Activated CD4-positive, alpha-beta memory T cell treated with anti-CD3 and anti-CD28 coated beads for 36 hours (primary cell): ENCODE measurements around the gene SLC2A9. TPM values are rescaled to one million over a fixed set of nuclear protein-coding genes. Genes with fewer than 3 reads are reported as not detected.
A peak's percentile ranks its signal among the peaks of the same experiment; 100 is the strongest.

Experiments
- CTCF ChIA-PET: fragments of 350-600 bp; sonication (Branson Sonifier 250); formaldehyde crosslinking; loops from one replicate; lab custom pipeline; 2021; ENCODE audit warnings: antibody characterized with exemption, inconsistent platforms; lab: Charles Lee
- POLR2A ChIA-PET: fragments of 350-600 bp; sonication (Branson Sonifier 250); formaldehyde crosslinking; loops from one replicate; lab custom pipeline; 2021; ENCODE audit warnings: antibody characterized with exemption; lab: Charles Lee
- DNase-seq: peaks from one replicate; pipeline ENCODE4 v3.0.0-alpha.2; 2020
- H3K27ac Mint-ChIP-seq: one replicate; pipeline ENCODE4 v1.8.0; 2021; ENCODE audit warnings: mixed read lengths
- H3K27me3 Mint-ChIP-seq: one replicate; pipeline ENCODE4 v1.8.0; 2021; ENCODE audit warnings: mixed read lengths
- H3K36me3 Mint-ChIP-seq: one replicate; pipeline ENCODE4 v1.8.0; 2021; ENCODE audit warnings: mixed read lengths
- H3K4me1 Mint-ChIP-seq: one replicate; pipeline ENCODE4 v1.8.0; 2021; ENCODE audit warnings: low read depth, mixed read lengths
- H3K4me3 Mint-ChIP-seq: one replicate; pipeline ENCODE4 v1.8.0; 2021; ENCODE audit warnings: mild to moderate bottlenecking, mixed read lengths
- H3K9me3 Mint-ChIP-seq: one replicate; pipeline ENCODE4 v1.8.0; 2021; ENCODE audit warnings: mixed read lengths
- intact Hi-C: fragments of 100-400 bp; cut with micrococcal nuclease; formaldehyde crosslinking; loops from one replicate; pipeline ENCODE4 v1.15.1; 2023
- total RNA-seq, 2 experiments: library from RNA; stranded (reverse); gene quantifications; one replicate each; pipeline ENCODE4 v1.2.3, GENCODE V29; 2021

The SLC2A9 gene
- total RNA-seq, 2 experiments from 2014 or later, result 0.10 to 0.65 TPM

DNA sequence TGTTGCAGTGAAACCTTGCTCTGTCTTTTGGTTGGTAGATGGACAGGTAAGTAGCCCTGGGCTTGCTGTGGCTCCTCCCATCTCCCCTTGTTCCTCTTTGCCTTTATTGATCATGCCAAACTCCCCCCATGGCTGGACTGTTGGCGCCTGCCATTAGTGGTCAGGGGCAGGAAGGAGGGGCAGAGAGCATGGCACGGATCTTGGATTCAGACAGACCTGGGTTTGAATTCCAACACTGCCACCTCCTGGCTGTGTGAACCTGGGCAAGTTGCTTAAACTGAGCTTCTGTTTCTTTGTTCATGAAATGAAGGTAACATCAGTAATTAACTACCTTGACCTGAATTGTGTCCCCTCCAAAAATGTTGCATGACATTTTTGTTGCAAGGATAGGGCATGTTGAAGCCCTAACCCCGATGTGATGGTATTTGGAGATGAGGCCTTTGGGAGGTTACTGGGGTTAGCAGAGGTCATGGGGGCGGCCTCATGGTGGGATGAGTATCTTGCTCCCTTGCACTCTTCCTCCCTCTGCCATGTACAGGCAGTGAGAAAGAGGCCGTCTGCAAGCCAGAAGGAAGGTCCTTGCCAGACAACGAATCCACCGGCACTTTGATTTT, 6.0 kb downstream of the SLC2A9 start:
- Mint-ChIP-seq H3K36me3 (no peaks in the 10 kb centered on the region), H3K9me3 (no peaks in the 10 kb centered on the region), H3K27ac (no peak overlapping the region), H3K4me3 (no peak overlapping the region), H3K27me3 (no peaks in the 10 kb centered on the region), H3K4me1 (peaks cover 10% of the 10 kb centered on the region)
- peak; percentile 56 for DNase-seq
- CTCF ChIA-PET, result interaction anchor here (0.7 to 6.2 kb wide), 16 partner anchors 12 to 323 kb away, joined by 3 to 57 read pairs (median 4); no protein-coding TSS in a partner anchor
- POLR2A ChIA-PET, result no interaction called here
- intact Hi-C loops, result loop anchor here (1.0 to 10.0 kb wide), 5 partner anchors 120 to 537 kb away; no protein-coding TSS in a partner anchor

DNA sequence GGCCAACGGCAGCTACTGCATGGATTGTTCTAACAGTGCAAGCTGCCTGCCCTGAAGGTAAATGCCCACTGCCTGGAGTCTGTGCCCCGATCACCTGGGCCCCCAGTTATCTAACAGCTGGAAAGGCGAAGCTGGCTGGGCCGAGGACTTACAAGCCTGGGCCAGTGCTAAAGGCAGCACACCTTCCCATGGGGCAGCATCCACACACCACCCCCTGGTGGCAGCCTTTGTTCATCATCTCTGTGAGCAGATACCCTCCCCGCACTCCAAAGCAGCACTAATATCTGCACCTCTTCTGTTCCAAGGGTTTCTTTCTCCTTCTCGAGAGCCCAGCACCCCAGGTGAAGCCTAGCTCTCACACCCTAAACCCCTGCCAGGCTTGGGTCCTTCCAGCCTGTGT, 7.6 kb downstream of the SLC2A9 start:
- CTCF ChIA-PET, result interaction anchor here (0.9 to 6.2 kb wide), 13 partner anchors 11 to 353 kb away, joined by 3 to 57 read pairs (median 5); no protein-coding TSS in a partner anchor
- no peaks in the 10 kb centered on the region for H3K27me3 Mint-ChIP-seq
- peaks cover 2% of the 10 kb centered on the region for H3K4me1 Mint-ChIP-seq
- DNase-seq, result peak; percentile 67
- intact Hi-C loops, result loop anchor here (10.0 kb wide), 2 partner anchors 119 to 519 kb away; no protein-coding TSS in a partner anchor
- no peaks in the 10 kb centered on the region for H3K36me3 Mint-ChIP-seq
- H3K4me3 Mint-ChIP-seq, result no peak overlapping the region
- no peak overlapping the region for H3K27ac Mint-ChIP-seq
- POLR2A ChIA-PET, result no interaction called here
- H3K9me3 Mint-ChIP-seq, result no peaks in the 10 kb centered on the region

DNA sequence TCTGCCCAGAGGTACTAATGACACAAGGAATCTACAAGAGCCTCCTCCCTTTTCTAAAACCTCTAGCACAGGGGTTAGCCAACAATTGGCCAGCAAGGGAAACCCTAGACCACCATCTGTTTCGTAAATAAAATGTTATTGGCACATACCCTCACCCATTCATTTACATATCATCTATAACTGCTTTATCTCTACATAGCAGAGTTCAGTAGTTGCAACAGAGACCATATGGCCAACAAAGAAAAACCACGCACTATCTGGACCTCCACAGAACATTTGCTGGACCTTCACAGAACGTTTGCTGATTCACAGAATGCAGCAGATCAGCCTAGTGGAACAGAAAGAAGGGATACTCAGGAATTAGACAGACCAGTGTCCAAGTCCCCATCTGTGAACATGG, 9.4 kb downstream of the SLC2A9 start:
- CTCF ChIA-PET, result interaction anchor here (6.2 kb wide), 1 partner anchor 307 kb away, joined by 57 read pairs; no protein-coding TSS in a partner anchor

DNA sequence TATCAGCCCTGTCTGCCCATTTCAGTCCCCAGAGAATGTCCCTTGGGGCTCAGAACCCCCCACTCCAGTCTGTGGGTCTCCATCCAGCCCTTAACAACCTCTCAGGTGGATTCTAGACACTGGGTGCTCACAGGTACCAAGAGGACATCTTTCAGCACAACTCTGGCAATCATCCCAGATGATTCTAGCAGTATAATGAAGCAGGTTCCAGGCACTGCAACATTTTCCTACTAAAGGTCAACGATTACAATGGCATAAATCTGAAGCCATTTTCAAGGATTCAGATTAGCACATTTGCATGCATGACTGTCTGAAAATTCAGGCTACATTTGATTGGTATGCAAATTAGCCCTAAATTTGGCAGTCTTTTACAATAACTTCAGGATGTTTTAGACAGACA, 10.0 kb downstream of the SLC2A9 start:
- ChIA-PET CTCF (no interaction called here), POLR2A (no interaction called here)
- H3K36me3 Mint-ChIP-seq, result no peaks in the 10 kb centered on the region
- no peak for DNase-seq
- no peak overlapping the region for H3K4me3 Mint-ChIP-seq
- H3K27me3 Mint-ChIP-seq, result no peaks in the 10 kb centered on the region
- no peaks in the 10 kb centered on the region for H3K9me3 Mint-ChIP-seq
- intact Hi-C loops, result loop anchor here (10.0 kb wide), 2 partner anchors 116 to 516 kb away; no protein-coding TSS in a partner anchor
- peaks cover 9% of the 10 kb centered on the region for H3K4me1 Mint-ChIP-seq
- H3K27ac Mint-ChIP-seq, result no peak overlapping the region

More for the DNA sequence above, 9.4 kb downstream of the SLC2A9 start:
- intact Hi-C loops, result loop anchor here (10.0 kb wide), 2 partner anchors 117 to 517 kb away; no protein-coding TSS in a partner anchor
- Mint-ChIP-seq H3K9me3 (no peaks in the 10 kb centered on the region), H3K36me3 (no peaks in the 10 kb centered on the region), H3K27ac (no peak overlapping the region), H3K27me3 (no peaks in the 10 kb centered on the region), H3K4me1 (peaks cover 6% of the 10 kb centered on the region), H3K4me3 (no peak overlapping the region)
- DNase-seq, result no peak
- POLR2A ChIA-PET, result no interaction called here

DNA sequence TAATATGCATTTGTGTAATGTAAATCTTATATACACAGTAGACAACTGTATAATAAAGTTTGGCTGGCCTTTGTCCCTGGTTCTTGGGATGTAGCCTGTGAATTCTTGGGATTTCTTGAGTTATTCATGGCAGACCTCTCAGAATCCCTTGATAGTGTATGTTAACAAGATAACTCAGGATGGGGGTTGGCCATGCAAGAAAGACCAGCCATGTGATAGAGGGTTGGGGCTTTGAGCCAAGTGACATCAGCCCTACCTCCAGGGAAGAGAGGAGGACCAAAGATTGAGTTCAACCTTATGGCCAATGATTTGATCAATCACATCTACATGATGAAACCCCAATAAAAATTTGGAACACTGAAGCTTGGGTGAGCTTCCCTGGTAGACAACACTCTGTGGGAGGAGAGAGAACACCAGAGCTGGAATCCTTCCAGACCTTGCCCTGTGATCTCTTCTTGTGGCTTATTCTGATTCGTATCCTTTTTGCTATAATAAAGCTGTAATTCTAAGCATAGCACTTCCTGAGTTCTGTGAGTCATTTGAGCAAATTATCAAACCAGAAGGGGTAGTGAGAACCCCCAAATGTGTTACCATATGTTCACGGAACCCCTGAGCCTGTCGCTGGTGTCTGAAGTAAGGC, 11.3 kb downstream of the SLC2A9 start:
- ChIA-PET CTCF (interaction anchor here (0.7 to 1.2 kb wide), 3 partner anchors 9 to 245 kb away, joined by 3 to 7 read pairs (median 3); no protein-coding TSS in a partner anchor), POLR2A (no interaction called here)
- H3K27me3 Mint-ChIP-seq, result no peaks in the 10 kb centered on the region
- no peak overlapping the region for H3K4me3 Mint-ChIP-seq
- no peaks in the 10 kb centered on the region for H3K9me3 Mint-ChIP-seq
- no peak for DNase-seq
- H3K4me1 Mint-ChIP-seq, result peaks cover 9% of the 10 kb centered on the region
- intact Hi-C loops, result loop anchor here (10.0 kb wide), 3 partner anchors 115 to 515 kb away; no protein-coding TSS in a partner anchor
- no peak overlapping the region for H3K27ac Mint-ChIP-seq
- no peaks in the 10 kb centered on the region for H3K36me3 Mint-ChIP-seq

DNA sequence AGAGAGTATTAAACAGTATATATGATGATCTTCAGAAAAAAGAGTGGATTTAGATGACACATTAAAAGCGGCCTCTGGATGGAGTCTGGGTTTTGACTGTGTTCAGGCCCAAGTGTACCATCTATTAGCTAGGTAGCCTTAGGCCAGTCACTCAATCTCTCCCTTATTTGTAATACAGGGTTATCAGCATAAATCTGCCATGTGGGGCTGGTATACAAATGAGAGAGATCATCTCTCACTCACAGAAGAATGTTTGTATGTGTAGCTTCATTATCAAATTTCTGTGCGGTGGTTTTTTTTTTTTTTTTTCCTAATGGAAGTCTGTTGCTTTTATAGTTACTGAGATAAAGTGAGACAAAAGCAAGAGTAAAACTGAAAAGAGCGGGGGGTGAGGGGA, 12.7 kb downstream of the SLC2A9 start:
- Mint-ChIP-seq H3K9me3 (no peaks in the 10 kb centered on the region), H3K4me3 (no peak overlapping the region)
- CTCF ChIA-PET, result no interaction called here

DNA sequence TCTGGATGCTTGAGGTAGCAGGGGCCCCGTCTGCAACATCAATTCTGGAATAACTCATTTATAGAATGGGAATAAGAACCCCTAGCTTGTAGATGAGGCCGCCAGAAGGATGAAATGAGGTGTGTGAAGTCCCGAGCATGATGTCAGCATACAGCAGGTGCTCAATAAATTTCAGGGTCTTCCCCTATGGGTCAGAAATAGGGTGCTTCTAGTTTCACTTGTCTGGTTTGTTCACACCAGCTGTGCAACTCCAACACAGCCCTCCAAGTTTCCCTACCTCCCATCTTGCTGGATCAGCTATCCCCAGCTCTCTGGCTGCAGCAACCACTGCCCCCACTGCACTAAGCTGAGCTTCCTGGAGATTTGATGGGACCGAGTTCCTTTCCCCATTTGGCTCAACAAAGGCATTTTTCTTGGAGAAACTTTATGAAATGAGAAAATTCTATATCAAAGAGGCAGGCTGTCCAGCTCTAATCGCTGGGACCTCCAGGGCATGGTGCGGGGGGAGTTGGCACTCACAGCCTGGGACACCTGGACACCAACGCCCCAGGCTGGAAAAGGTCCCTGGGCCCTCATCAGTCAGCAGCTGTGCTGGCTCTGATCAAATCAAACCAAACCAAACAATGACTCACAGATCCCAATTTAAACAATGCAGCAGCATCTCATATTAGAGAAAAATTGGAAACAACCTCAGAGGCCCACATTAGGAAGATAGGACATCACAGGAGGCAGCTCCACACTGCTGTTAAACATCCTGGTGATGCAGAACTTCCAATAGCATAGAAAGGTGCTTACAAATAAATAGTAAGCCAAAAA, 13.3 kb downstream of the SLC2A9 start:
- intact Hi-C loops, result loop anchor here (1.0 to 10.0 kb wide), 2 partner anchors 14 to 403 kb away; no protein-coding TSS in a partner anchor
- ChIA-PET CTCF (interaction anchor here (1.0 to 1.3 kb wide), 2 partner anchors 10 to 305 kb away, joined by 4 read pairs; no protein-coding TSS in a partner anchor), POLR2A (interaction anchor here (0.6 kb wide), 1 partner anchor 182 kb away, joined by 4 read pairs; no protein-coding TSS in a partner anchor)
- no peaks in the 10 kb centered on the region for H3K9me3 Mint-ChIP-seq
- H3K36me3 Mint-ChIP-seq, result no peaks in the 10 kb centered on the region
- peak; percentile 25 for DNase-seq
- H3K4me3 Mint-ChIP-seq, result no peak overlapping the region
- peaks cover 15% of the 10 kb centered on the region for H3K4me1 Mint-ChIP-seq
- H3K27me3 Mint-ChIP-seq, result no peaks in the 10 kb centered on the region
- H3K27ac Mint-ChIP-seq, result no peak overlapping the region

More for the DNA sequence above, 12.7 kb downstream of the SLC2A9 start:
- H3K36me3 Mint-ChIP-seq, result no peaks in the 10 kb centered on the region
- DNase-seq, result no peak
- POLR2A ChIA-PET, result interaction anchor here (0.6 kb wide), 1 partner anchor 183 kb away, joined by 4 read pairs; no protein-coding TSS in a partner anchor
- peaks cover 11% of the 10 kb centered on the region for H3K4me1 Mint-ChIP-seq
- intact Hi-C loops, result loop anchor here (10.0 kb wide), 1 partner anchor 404 kb away; no protein-coding TSS in a partner anchor
- no peaks in the 10 kb centered on the region for H3K27me3 Mint-ChIP-seq
- no peak overlapping the region for H3K27ac Mint-ChIP-seq

DNA sequence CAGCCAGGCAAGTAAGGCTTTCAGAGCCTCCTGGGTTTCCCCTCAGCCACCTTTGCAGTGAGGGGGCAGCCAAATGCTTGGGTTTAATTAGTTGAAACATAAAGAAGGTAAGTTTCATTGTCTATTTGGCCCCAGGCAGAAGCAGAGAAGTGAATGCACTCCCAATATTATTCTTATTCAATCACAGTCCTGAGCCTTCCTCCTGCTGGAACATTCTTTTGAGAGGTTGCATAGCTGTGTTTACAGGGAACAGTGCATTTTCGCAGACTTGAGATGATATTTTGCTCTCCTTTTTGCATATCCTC, 13.9 kb downstream of the SLC2A9 start:
- intact Hi-C loops, result loop anchor here (1.0 to 10.0 kb wide), 2 partner anchors 13 to 403 kb away; no protein-coding TSS in a partner anchor
- H3K27ac Mint-ChIP-seq, result no peak overlapping the region
- no peaks in the 10 kb centered on the region for H3K36me3 Mint-ChIP-seq
- peaks cover 15% of the 10 kb centered on the region for H3K4me1 Mint-ChIP-seq
- POLR2A ChIA-PET, result no interaction called here
- H3K27me3 Mint-ChIP-seq, result no peaks in the 10 kb centered on the region
- peak; percentile 35 for DNase-seq
- H3K9me3 Mint-ChIP-seq, result no peaks in the 10 kb centered on the region
- CTCF ChIA-PET, result interaction anchor here (1.0 to 1.3 kb wide), 3 partner anchors 9 to 304 kb away, joined by 4 read pairs; no protein-coding TSS in a partner anchor
- H3K4me3 Mint-ChIP-seq, result no peak overlapping the region

DNA sequence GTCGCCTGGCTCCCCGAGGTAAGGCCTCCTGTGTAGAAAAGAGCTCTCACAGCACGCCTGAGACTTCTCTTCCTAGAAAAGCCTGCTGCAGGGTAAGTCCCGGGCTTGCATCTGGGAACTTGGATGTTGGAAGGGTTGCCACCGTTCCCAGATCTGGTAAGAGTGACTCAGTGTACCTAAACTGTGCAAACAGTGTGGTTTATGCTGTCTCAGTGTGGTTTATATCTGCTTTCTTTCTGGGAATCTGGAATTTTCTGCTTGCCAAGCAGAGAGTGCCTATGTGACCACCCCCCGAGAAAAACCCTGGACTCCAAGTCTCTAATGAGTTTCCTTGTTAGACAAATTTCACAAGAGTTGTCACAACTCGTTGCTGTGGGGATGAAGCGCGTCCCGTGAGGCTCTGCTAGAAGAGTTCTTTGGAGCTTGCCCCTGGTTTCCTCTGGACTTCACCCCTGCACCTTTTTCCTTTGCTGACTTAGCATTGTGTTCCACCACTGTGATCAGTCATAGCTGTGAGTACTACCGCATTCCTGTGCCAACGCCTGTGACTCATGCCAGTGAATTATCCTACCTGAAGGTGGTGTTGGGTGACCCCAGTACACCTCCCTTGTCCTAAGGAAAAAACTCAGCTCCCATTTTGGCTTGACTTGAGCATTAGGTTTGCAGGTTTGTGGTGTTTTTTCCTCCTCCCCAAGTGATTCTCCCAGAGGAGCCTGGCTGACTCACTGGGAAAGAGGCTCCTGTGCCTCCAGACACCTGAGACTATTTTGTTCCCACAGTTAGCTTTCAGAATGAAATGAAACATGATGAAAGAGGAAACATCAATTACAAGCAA, 14.5 kb downstream of the SLC2A9 start:
- ChIA-PET POLR2A (no interaction called here), CTCF (interaction anchor here (1.0 to 1.3 kb wide), 3 partner anchors 9 to 303 kb away, joined by 4 read pairs; no protein-coding TSS in a partner anchor)
- intact Hi-C loops, result loop anchor here (1.0 to 10.0 kb wide), 2 partner anchors 13 to 402 kb away; no protein-coding TSS in a partner anchor
- no peaks in the 10 kb centered on the region for H3K36me3 Mint-ChIP-seq
- H3K27ac Mint-ChIP-seq, result no peak overlapping the region
- peaks cover 15% of the 10 kb centered on the region for H3K4me1 Mint-ChIP-seq
- H3K9me3 Mint-ChIP-seq, result no peaks in the 10 kb centered on the region
- peak; percentile 39 for DNase-seq
- no peaks in the 10 kb centered on the region for H3K27me3 Mint-ChIP-seq
- H3K4me3 Mint-ChIP-seq, result no peak overlapping the region

DNA sequence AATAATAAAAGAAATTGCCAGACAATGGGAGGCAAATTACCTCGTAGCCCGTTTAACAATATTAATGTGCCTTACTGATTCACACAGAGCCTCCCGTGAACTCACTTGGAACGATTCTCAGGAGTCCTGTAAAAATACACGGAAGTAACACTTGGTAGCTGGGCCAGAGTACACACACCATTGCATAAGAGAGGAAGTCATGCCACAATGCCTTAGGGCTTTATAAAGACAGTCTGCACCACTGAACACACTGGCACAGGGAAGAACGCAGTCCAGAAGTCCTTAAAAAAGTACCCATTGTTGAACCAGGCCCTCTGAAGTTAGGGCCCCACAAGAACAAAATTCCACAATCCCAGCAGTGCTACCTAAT, 15.1 kb downstream of the SLC2A9 start:
- no peaks in the 10 kb centered on the region for H3K36me3 Mint-ChIP-seq
- POLR2A ChIA-PET, result no interaction called here
- no peak for DNase-seq
- CTCF ChIA-PET, result no interaction called here
- H3K4me1 Mint-ChIP-seq, result peaks cover 15% of the 10 kb centered on the region
- H3K4me3 Mint-ChIP-seq, result no peak overlapping the region
- H3K27me3 Mint-ChIP-seq, result no peaks in the 10 kb centered on the region
- H3K9me3 Mint-ChIP-seq, result no peaks in the 10 kb centered on the region
- H3K27ac Mint-ChIP-seq, result no peak overlapping the region
- intact Hi-C loops, result loop anchor here (10.0 kb wide), 1 partner anchor 401 kb away; no protein-coding TSS in a partner anchor

DNA sequence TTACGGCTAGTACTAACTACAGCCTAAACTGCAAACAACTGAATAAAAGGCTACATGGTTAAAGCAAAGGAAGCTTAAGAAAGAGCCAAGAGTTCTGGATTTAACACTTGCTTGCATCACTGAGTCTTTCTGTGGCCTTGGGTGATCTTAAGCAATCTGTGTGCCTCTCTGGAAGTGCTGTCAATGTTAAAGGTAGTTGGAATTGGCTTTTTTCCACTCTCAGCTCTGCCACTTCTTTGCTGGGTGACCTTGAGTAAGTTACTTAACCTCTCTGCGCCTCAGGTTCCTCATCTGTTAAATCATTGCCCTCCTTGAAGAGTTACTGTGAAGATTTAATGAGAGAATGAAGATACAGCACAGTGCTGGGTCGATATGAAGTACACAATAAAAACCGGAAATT, 15.7 kb downstream of the SLC2A9 start:
- intact Hi-C loops, result loop anchor here (10.0 kb wide), 1 partner anchor 401 kb away; no protein-coding TSS in a partner anchor
- Mint-ChIP-seq H3K27ac (no peak overlapping the region), H3K4me3 (no peak overlapping the region), H3K4me1 (peaks cover 15% of the 10 kb centered on the region), H3K27me3 (no peaks in the 10 kb centered on the region), H3K36me3 (no peaks in the 10 kb centered on the region), H3K9me3 (no peaks in the 10 kb centered on the region)
- ChIA-PET CTCF (no interaction called here), POLR2A (no interaction called here)
- DNase-seq, result no peak
